Uterus (tissue), 2 donors: ENCODE measurements around the gene ZNF469.

Experiments
- CTCF ChIP-seq, 4 experiments: fragments of 200-600 bp in 2 of 4; fragments of 450-650 bp in 2 of 4; sonication (generic) in 2 of 4; IDR thresholded peaks; one replicate each; pipeline ENCODE4 v1.5.1; 2016 to 2019; ENCODE audit warnings: antibody characterized with exemption in 4 of 4, mild to moderate bottlenecking in 2 of 4, moderate library complexity in 1 of 4
- POLR2A ChIP-seq, 2 donors: fragments of 450-650 bp; IDR thresholded peaks; one replicate each; pipeline ENCODE4 v1.6.1; 2016; ENCODE audit warnings: antibody characterized with exemption in 2 of 2, mild to moderate bottlenecking in 1 of 2, moderate library complexity in 1 of 2

- TF ChIP-seq CTCF (IDR thresholded peaks at IDR 0.05) (no peak), POLR2A (IDR thresholded peaks at IDR 0.05) (no peak)
Observed at GRCh38 chr16:88402551-88403240, 19.9 kb downstream of the ZNF469 start.
